ENCODE measurements around the gene IL18R1.

DNA sequence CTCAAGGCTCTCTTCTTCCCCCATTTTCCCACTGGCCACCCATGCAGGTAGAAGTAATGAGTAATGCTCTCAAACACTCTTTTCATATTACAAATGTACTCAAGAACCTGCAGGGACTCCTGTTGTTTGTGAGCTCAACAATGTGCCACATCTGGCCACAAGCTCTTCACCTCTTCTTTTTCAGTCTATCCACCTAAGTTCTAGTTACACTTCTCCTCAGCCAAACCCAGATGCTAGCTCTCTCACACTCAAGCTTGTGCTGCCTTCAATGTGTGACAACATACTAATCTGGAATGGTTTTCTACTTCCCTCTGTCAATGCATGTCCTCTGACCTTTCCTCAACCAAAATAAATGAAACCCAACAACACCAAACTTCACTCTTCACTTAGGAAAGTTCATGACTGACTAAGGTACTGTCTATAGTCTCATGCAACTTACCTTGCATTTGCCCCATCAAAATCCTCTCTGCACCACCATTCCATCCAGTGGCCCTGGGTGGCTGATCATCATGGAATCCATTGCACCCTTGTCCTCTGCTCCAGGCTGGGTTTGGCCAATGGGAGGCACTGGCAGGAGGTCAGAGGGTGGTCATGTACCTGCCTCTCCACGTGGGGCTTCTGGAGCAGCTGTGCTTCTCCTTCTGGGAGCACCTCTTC is 5.3 kb upstream of the IL18R1 start:
- TF ChIP-seq, protein P1, sequence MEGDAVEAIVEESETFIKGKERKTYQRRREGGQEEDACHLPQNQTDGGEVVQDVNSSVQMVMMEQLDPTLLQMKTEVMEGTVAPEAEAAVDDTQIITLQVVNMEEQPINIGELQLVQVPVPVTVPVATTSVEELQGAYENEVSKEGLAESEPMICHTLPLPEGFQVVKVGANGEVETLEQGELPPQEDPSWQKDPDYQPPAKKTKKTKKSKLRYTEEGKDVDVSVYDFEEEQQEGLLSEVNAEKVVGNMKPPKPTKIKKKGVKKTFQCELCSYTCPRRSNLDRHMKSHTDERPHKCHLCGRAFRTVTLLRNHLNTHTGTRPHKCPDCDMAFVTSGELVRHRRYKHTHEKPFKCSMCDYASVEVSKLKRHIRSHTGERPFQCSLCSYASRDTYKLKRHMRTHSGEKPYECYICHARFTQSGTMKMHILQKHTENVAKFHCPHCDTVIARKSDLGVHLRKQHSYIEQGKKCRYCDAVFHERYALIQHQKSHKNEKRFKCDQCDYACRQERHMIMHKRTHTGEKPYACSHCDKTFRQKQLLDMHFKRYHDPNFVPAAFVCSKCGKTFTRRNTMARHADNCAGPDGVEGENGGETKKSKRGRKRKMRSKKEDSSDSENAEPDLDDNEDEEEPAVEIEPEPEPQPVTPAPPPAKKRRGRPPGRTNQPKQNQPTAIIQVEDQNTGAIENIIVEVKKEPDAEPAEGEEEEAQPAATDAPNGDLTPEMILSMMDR (conservative IDR thresholded peaks at IDR 0.05): no peak
- no peak for TF ChIP-seq ZFX (IDR thresholded peaks at IDR 0.05)
